Measurements from ENCODE around the gene ZNF296. TPM values are rescaled to one million over a fixed set of nuclear protein-coding genes. Genes with fewer than 3 reads are reported as not detected.
"Not testable (repeated sequence)": the region's sequence is repeated elsewhere in the genome, so short reads cannot be mapped to it uniquely, and the experiment has no call there.

The ZNF296 gene
- total RNA-seq, 1 experiment from 2014 or later = 9.2 TPM

DNA sequence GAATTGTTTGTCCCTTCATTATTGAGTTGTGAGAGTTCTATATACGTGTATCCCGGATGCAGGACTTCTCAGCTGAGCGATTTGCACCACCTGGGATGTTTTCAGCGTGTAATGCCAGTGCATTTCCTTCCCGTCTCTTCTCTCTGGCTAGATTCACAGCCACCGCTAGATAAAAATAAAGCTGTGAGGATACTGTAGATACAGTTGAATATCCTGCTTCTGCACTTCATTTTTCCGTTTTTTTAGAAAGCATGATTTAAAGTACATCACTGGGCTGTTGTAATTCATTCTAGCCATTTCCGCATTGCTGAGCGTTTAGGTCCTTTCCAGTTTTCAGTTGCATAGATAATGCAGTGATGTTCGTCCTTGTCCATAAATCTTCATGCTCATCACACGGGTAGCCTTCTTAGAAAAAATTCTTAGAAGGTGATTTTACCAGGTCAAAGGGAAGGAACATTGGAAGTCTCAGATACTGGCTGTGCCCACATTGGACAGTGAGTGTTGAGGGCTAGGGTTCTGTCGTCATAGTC is 31.4 kb upstream of the ZNF296 start:
- H3K9me2 ChIP-seq (ENCODE audit: insufficient read depth) = no peaks in the 10 kb centered on the region
- H3K4me1 ChIP-seq (ENCODE audit: control insufficient read depth in 1 of 2, insufficient read depth in 2 of 2, low read length in 2 of 2) = peaks cover 0 to 4% of the 10 kb centered on the region in 2 experiments; a peak in 1 of 4 replicates
- BruUV-seq (replicated peaks) = no TSS peak
- 0 out of 2 replicates have a peak, but pooled peaks cover 4% of the 10 kb centered on the region for H4K20me1 ChIP-seq (ENCODE audit: insufficient read depth)
- TF ChIP-seq, protein P1, sequence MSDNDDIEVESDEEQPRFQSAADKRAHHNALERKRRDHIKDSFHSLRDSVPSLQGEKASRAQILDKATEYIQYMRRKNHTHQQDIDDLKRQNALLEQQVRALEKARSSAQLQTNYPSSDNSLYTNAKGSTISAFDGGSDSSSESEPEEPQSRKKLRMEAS (IDR thresholded peaks at IDR 0.05) = no peak
- TF ChIP-seq SIN3A (IDR thresholded peaks at IDR 0.05; ENCODE audit: low read depth) = no peak
- TF ChIP-seq EZH2 (IDR thresholded peaks at IDR 0.05) = no peak
- TF ChIP-seq SP1 (IDR thresholded peaks at IDR 0.05; ENCODE audit: low read depth) = no peak
- TF ChIP-seq, protein P2, sequence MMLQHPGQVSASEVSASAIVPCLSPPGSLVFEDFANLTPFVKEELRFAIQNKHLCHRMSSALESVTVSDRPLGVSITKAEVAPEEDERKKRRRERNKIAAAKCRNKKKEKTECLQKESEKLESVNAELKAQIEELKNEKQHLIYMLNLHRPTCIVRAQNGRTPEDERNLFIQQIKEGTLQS (IDR thresholded peaks at IDR 0.05) = no peak
- no peak for TF ChIP-seq ZNF274 (IDR thresholded peaks at IDR 0.05; ENCODE audit: low read depth, low read length)
- TF ChIP-seq POLR2A (IDR thresholded peaks at IDR 0.05; ENCODE audit: borderline replicate concordance, extremely low read depth, insufficient read depth, insufficient read length) = no peak
- TF ChIP-seq EZH2phosphoT487 (IDR thresholded peaks at IDR 0.05; ENCODE audit: borderline replicate concordance) = no peak
- TF ChIP-seq CBX3 (IDR thresholded peaks at IDR 0.05; ENCODE audit: low read depth) = no peak
- no peak for TF ChIP-seq SRF (IDR thresholded peaks at IDR 0.05; ENCODE audit: low read depth)
- no peak for TF ChIP-seq CEBPB (IDR thresholded peaks at IDR 0.05; ENCODE audit: low read depth)
- TF ChIP-seq ELF1 (IDR thresholded peaks at IDR 0.05; ENCODE audit: borderline replicate concordance, low read depth) = no peak
- no peak for TF ChIP-seq EGR1 (IDR thresholded peaks at IDR 0.05; ENCODE audit: low read depth)
- TF ChIP-seq JUND (IDR thresholded peaks at IDR 0.05) = no peak
- no peak for TF ChIP-seq FOSL1 (IDR thresholded peaks at IDR 0.05; ENCODE audit: low read depth)
- DNase-seq (ENCODE audit: low read depth, low spot score) = no peak
- H3K79me2 ChIP-seq (ENCODE audit: insufficient read depth, low read length) = peaks cover 88% of the 10 kb centered on the region
- no peaks in the 10 kb centered on the region for H3K36me3 ChIP-seq (ENCODE audit: control insufficient read depth in 1 of 2, insufficient read depth in 2 of 2, low read length in 2 of 2)
- H3K9ac ChIP-seq (ENCODE audit: low read length) = no peak overlapping the region
- no peaks in the 10 kb centered on the region for H3K27me3 ChIP-seq (ENCODE audit: insufficient read depth, low read length)
- CTCF ChIA-PET = interaction anchor here (0.7 kb wide), 1 partner anchor 203 kb away, joined by 3 read pairs; no protein-coding TSS in a partner anchor
- no peak overlapping the region for H3K27ac ChIP-seq (ENCODE audit: low read depth, low read length)
- RAD21 ChIA-PET (ENCODE audit: low non-redundant PET in 1 of 2, low total read pairs in 2 of 2, uncharacterized antibody in 2 of 2, unreplicated experiment in 2 of 2) = no interaction called here
- H2AFZ ChIP-seq (ENCODE audit: low read depth, low read length, poor library complexity, severe bottlenecking) = no peak overlapping the region
- H3K9me3 ChIP-seq (ENCODE audit: control insufficient read depth in 1 of 2, insufficient read depth in 1 of 2, low read depth in 1 of 2, low read length in 2 of 2) = no peaks in the 10 kb centered on the region
- intact Hi-C loops (cut with micrococcal nuclease) = no loop called here
- ATAC-seq = no peak
- no peak overlapping the region for H3K4me2 ChIP-seq (ENCODE audit: low read length)
- POLR2A ChIA-PET = no interaction called here
- no peak overlapping the region for H3K4me3 ChIP-seq (replicated peaks in 1 of 2; ENCODE audit: low read depth in 1 of 2, low read length in 2 of 2)

DNA sequence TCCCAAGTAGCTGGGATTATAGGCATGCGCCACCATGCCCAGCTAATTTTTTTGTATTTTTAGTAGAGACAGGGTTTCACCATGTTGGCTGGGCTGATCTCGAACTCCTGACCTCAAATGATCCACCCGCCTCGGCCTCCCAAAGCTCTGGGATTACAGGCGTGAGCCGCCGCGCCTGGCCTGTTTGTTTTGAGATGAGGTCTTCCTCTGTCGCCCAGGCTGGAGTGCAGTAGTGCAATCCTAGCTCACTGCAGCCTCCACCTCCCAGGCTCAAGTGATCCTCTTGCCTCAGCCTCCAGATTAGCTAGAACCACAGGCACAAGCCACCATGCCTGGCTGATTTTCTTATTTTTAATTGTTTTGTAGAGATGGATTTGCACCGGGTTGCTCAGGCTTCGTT is 30.1 kb upstream of the ZNF296 start:
- H3K4me1 ChIP-seq (ENCODE audit: control insufficient read depth in 1 of 2, insufficient read depth in 2 of 2, low read length in 2 of 2); H3K9me2 ChIP-seq (ENCODE audit: insufficient read depth); intact Hi-C loops (cut with micrococcal nuclease); H3K4me3 ChIP-seq (replicated peaks in 1 of 2; ENCODE audit: low read depth in 1 of 2, low read length in 2 of 2); POLR2A ChIA-PET; RAD21 ChIA-PET (ENCODE audit: low non-redundant PET in 1 of 2, low total read pairs in 2 of 2, uncharacterized antibody in 2 of 2, unreplicated experiment in 2 of 2); H4K20me1 ChIP-seq (ENCODE audit: insufficient read depth); DNase-seq (ENCODE audit: low read depth, low spot score); H3K36me3 ChIP-seq (ENCODE audit: control insufficient read depth in 1 of 2, insufficient read depth in 2 of 2, low read length in 2 of 2); H3K27me3 ChIP-seq (ENCODE audit: insufficient read depth, low read length); H2AFZ ChIP-seq (ENCODE audit: low read depth, low read length, poor library complexity, severe bottlenecking); ATAC-seq; BruUV-seq (replicated peaks); CTCF ChIA-PET; H3K9me3 ChIP-seq (ENCODE audit: control insufficient read depth in 1 of 2, insufficient read depth in 1 of 2, low read depth in 1 of 2, low read length in 2 of 2); H3K4me2 ChIP-seq (ENCODE audit: low read length); H3K9ac ChIP-seq (ENCODE audit: low read length); H3K27ac ChIP-seq (ENCODE audit: low read depth, low read length): not testable (repeated sequence)
- peaks cover 88% of the 10 kb centered on the region for H3K79me2 ChIP-seq (ENCODE audit: insufficient read depth, low read length)

Measured in HCT116 (cell line).